Testis (tissue), 2 donors: ENCODE results near the gene PPP1R13L.

Experiments
- POLR2A ChIP-seq: fragments of 450-650 bp; IDR thresholded peaks from one replicate; pipeline ENCODE4 v1.6.1; 2017; ENCODE audit warnings: antibody characterized with exemption, mild to moderate bottlenecking, moderate library complexity
- TF ChIP-seq, protein P1 (sequence below), 3 experiments: fragments of 450-650 bp in 2 of 3; fragments of 200-600 bp in 1 of 3; sonication (generic) in 1 of 3; IDR thresholded peaks; one replicate each; pipeline ENCODE4 v1.5.1; 2016 to 2019; ENCODE audit warnings: antibody characterized with exemption in 3 of 3, mild to moderate bottlenecking in 2 of 3, moderate library complexity in 1 of 3

DNA sequence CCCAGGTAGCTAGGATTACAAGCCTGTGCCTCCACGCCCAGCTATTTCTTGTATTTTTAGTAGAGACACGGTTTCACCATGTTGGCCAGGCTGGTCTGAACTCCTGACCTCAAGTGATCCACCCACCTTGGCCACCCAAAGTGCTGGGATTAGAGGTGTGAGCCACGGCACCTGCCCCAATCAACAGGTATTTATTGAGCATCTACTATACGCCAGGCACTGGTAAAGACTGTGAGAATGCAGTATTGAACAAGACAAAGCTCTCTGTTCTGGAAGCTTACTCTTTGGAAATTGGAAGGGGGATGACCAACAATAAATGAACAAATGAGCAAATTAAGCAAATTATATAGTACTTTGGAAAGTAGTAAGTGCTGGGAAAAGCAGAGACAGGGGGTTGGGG is 40.3 kb upstream of the PPP1R13L start:
- TF ChIP-seq, protein P1, sequence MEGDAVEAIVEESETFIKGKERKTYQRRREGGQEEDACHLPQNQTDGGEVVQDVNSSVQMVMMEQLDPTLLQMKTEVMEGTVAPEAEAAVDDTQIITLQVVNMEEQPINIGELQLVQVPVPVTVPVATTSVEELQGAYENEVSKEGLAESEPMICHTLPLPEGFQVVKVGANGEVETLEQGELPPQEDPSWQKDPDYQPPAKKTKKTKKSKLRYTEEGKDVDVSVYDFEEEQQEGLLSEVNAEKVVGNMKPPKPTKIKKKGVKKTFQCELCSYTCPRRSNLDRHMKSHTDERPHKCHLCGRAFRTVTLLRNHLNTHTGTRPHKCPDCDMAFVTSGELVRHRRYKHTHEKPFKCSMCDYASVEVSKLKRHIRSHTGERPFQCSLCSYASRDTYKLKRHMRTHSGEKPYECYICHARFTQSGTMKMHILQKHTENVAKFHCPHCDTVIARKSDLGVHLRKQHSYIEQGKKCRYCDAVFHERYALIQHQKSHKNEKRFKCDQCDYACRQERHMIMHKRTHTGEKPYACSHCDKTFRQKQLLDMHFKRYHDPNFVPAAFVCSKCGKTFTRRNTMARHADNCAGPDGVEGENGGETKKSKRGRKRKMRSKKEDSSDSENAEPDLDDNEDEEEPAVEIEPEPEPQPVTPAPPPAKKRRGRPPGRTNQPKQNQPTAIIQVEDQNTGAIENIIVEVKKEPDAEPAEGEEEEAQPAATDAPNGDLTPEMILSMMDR (IDR thresholded peaks at IDR 0.05), result no peak
- no peak for TF ChIP-seq POLR2A
